Measurements from ENCODE around the gene SEC14L3. TPM values are rescaled to one million over a fixed set of nuclear protein-coding genes. Genes with fewer than 3 reads are reported as not detected.

The SEC14L3 gene
- total and polyA plus RNA-seq, 5 donors from 2014 or later, result not detected

Other genes starting within 250 kb of the SEC14L3 start
- gene LIF, start 225.3 kb downstream of the SEC14L3 start, total RNA-seq, result 0.96 TPM
- not detected for gene LIF, start 225.3 kb downstream of the SEC14L3 start, polyA plus RNA-seq
- 24.0 TPM for gene OSM, start 205.2 kb downstream of the SEC14L3 start, total RNA-seq
- 1 to 10 TPM; 2.4 to 7.0 (median 4.8) TPM for gene OSM, start 205.2 kb downstream of the SEC14L3 start, polyA plus RNA-seq
- 18.7 TPM for gene CASTOR1, start 182.5 kb downstream of the SEC14L3 start, total RNA-seq
- 10 to 100 TPM; 10.9 to 16.4 (median 12.1) TPM for gene CASTOR1, start 182.5 kb downstream of the SEC14L3 start, polyA plus RNA-seq
- 67.5 TPM for gene TBC1D10A, start 145.1 kb downstream of the SEC14L3 start, total RNA-seq
- gene TBC1D10A, start 145.1 kb downstream of the SEC14L3 start, polyA plus RNA-seq, result 10 to 100 TPM; 44.2 to 58.0 (median 47.4) TPM
- 389 TPM for gene SF3A1, start 115.1 kb downstream of the SEC14L3 start, total RNA-seq
- 10 to 100 TPM; 66.6 to 78.6 (median 75.1) TPM for gene SF3A1, start 115.1 kb downstream of the SEC14L3 start, polyA plus RNA-seq
- gene CCDC157, start 115.0 kb downstream of the SEC14L3 start, total RNA-seq, result 7.1 TPM
- 1 to 10 TPM; 1.3 to 2.4 (median 1.9) TPM for gene CCDC157, start 115.0 kb downstream of the SEC14L3 start, polyA plus RNA-seq
- gene RNF215, start 84.6 kb downstream of the SEC14L3 start, total RNA-seq, result 13.1 TPM
- gene RNF215, start 84.6 kb downstream of the SEC14L3 start, polyA plus RNA-seq, result under 1 TPM; 0.23 to 0.50 (median 0.42) TPM
- 69.0 TPM for gene SEC14L2, start 75.0 kb downstream of the SEC14L3 start, total RNA-seq
- 1 to 10 TPM; 3.1 to 5.8 (median 3.7) TPM for gene SEC14L2, start 75.0 kb downstream of the SEC14L3 start, polyA plus RNA-seq
- gene MTFP1, start 46.2 kb downstream of the SEC14L3 start, total RNA-seq, result 111 TPM
- gene MTFP1, start 46.2 kb downstream of the SEC14L3 start, polyA plus RNA-seq, result 10 to 100 TPM; 38.3 to 48.9 (median 43.8) TPM
- gene SEC14L4, start 33.7 kb upstream of the SEC14L3 start, total RNA-seq, result not detected
- gene SEC14L4, start 33.7 kb upstream of the SEC14L3 start, polyA plus RNA-seq, result not detected
- not detected for gene SEC14L6, start 74.7 kb upstream of the SEC14L3 start, total RNA-seq
- under 1 TPM in 1 of 4 donors, not detected in 3; 0.09 TPM for gene SEC14L6, start 74.7 kb upstream of the SEC14L3 start, polyA plus RNA-seq
- gene GAL3ST1, start 102.6 kb upstream of the SEC14L3 start, total RNA-seq, result 0.44 TPM
- under 1 TPM in 1 of 4 donors, not detected in 3; 0.49 TPM for gene GAL3ST1, start 102.6 kb upstream of the SEC14L3 start, polyA plus RNA-seq
- 38.2 TPM for gene PES1, start 119.9 kb upstream of the SEC14L3 start, total RNA-seq
- gene PES1, start 119.9 kb upstream of the SEC14L3 start, polyA plus RNA-seq, result 10 to 100 TPM; 35.2 to 47.9 (median 36.1) TPM
- 0.30 TPM for gene TCN2, start 135.2 kb upstream of the SEC14L3 start, total RNA-seq
- 1 to 10 TPM in 2 of 4 donors, under 1 TPM in 2; 0.23 to 1.7 (median 0.99) TPM for gene TCN2, start 135.2 kb upstream of the SEC14L3 start, polyA plus RNA-seq
- 14.5 TPM for gene SLC35E4, start 163.8 kb upstream of the SEC14L3 start, total RNA-seq
- 1 to 10 TPM; 1.9 to 7.0 (median 4.1) TPM for gene SLC35E4, start 163.8 kb upstream of the SEC14L3 start, polyA plus RNA-seq
- gene DUSP18, start 195.9 kb upstream of the SEC14L3 start, total RNA-seq, result 15.5 TPM
- gene DUSP18, start 195.9 kb upstream of the SEC14L3 start, polyA plus RNA-seq, result 10 to 100 TPM; 11.4 to 20.2 (median 12.8) TPM
- gene OSBP2, start 222.9 kb upstream of the SEC14L3 start, total RNA-seq, result 9.9 TPM
- 1 to 10 TPM in 2 of 4 donors, under 1 TPM in 2; 0.86 to 1.9 (median 1.3) TPM for gene OSBP2, start 222.9 kb upstream of the SEC14L3 start, polyA plus RNA-seq

All from CD4-positive, CD25-positive, alpha-beta regulatory T cell (primary cell).